GM18951 (cell line): ENCODE results near the gene RASSF10.
"Not testable (repeated sequence)": the region's sequence is repeated elsewhere in the genome, so short reads cannot be mapped to it uniquely, and the experiment has no call there.

ENCODE experiments used
- POLR2A ChIP-seq: IDR thresholded peaks from 4 replicates; pipeline ENCODE4 v1.6.1; 2011; ENCODE audit warnings: mild to moderate bottlenecking; ENCODE audit not compliant: insufficient read length, insufficient read depth; ENCODE audit errors: extremely low read depth
- in situ Hi-C: fragments of 300-500 bp; cut with MboI; formaldehyde crosslinking; loops from one replicate; pipeline ENCODE4 v1.12.0; 2022; ENCODE audit warnings: low sequenced_read_pairs, mixed read lengths, inconsistent platforms; ENCODE audit not compliant: unreplicated experiment

Gene RASSF10

GRCh38 chr11:13040969-13041561 is 31.9 kb downstream of the RASSF10 start:
- no peak for TF ChIP-seq POLR2A
- in situ Hi-C loops, result no loop called here

DNA sequence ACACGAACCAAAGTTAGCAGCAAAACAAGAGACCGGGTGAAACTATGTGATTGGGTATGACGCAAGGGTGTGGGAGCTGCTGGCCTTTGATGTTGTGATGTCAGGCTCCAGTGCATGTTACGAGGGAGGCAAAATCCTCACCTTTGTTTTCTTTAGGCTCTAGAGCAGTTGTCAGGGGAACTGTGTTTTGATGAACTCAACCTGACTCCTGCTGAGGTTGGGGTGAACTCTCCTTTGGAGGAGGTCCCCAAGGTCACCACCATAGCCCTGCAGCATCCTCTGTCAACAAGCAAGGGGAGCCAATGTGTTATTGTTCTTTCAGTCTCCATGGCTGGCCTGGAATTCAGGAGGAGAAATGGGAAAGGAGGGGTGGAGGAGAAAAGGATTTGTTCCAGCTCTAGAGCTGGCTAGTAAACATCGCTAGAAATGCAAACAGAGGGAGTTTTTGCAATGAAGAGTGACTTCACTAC is 33.8 kb downstream of the RASSF10 start:
- in situ Hi-C loops, result no loop called here

GRCh38 chr11:13043912-13044628 is 35.0 kb downstream of the RASSF10 start:
- no peak for TF ChIP-seq POLR2A
- in situ Hi-C loops, result no loop called here

More for the DNA sequence above, 33.8 kb downstream of the RASSF10 start:
- no peak for TF ChIP-seq POLR2A

GRCh38 chr11:13045089-13045488 is 36.0 kb downstream of the RASSF10 start:
- in situ Hi-C loops, result not testable (repeated sequence)

- no peak for TF ChIP-seq POLR2A
- in situ Hi-C loops, result no loop called here
These were observed 36.6 kb downstream of the RASSF10 start for GRCh38 chr11:13045734-13046133.

DNA sequence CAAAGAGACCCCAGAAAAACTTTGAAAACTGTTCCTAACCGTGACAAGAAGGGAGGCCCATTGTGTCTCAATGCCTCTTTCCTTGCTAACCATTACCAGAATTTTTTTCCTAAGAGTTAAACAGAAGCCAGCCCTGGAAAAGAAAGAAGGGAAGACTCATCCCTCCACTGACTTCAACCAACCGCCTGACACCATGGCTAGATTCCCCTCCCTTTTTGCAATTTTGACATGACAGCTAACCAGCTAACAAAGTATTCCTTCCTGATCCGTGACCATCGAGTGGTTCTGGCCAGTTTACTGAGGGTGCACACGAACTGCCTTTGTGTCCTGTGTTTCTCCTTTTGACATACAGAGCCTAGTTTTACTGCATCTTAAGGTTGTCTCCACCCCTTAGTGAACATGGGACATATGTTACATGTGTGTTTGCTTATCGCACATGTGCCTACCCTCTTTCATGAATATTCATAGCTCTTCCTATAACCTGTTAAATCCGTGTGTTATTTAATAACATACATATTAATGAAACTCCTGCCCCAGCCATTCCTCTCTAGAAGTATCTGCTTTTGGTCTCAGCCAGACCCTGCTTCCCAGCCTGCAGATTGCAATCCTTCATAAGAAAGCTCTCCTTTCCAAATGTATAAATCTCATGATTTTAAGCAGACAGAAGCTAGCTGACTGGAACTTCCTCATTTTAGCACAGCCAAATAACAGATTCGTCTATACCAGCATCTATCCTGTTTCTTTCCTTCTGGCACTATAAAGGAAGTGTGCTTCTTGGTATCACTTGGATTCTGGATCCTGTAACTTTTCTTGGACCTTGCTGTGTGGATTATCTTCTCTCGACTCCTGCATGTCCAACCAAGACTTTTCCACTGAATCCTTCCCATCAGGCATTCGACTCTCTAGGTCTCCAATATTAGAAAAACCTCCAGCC is 37.8 kb downstream of the RASSF10 start:
- TF ChIP-seq POLR2A, result no peak
- in situ Hi-C loops, result no loop called here

DNA sequence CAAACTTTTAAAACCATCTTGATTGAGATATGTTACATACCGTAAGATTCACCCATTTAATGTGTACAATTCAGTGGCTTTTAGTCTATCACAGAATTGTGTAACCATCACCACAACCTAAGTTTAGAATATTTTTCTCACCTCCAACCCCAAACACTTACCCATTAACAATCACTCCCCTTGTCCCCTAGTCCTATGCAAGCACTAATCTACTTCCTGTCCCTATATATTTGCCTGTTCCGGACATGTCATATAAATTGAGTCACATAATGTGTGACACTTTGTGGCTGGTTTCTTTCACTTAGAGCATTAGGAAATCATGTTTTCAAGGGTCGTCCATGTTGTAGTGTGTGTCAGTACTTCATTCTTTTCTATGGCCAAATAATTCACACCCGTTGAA is 38.8 kb downstream of the RASSF10 start:
- in situ Hi-C loops, result no loop called here
- no peak for TF ChIP-seq POLR2A

DNA sequence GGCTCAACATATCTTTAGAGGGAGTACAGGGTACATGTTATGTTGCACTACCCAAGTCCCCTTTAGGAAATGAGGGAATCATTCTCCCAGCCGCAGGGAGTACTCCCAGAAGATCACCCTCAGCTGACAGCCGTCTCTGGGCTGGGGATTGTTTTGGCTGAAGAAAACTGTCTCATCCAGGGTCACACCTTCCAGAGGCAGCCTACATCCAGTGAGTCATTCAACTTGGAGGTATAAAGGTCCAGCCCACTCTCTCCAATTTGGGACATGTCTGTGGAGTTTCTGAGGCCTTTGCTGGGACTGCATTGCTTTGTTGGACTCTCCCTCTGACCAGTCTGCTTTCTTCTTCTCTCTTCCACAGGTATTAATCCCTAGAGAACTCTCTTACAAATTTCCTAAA is 42.1 kb downstream of the RASSF10 start:
- in situ Hi-C loops, result no loop called here
- no peak for TF ChIP-seq POLR2A

DNA sequence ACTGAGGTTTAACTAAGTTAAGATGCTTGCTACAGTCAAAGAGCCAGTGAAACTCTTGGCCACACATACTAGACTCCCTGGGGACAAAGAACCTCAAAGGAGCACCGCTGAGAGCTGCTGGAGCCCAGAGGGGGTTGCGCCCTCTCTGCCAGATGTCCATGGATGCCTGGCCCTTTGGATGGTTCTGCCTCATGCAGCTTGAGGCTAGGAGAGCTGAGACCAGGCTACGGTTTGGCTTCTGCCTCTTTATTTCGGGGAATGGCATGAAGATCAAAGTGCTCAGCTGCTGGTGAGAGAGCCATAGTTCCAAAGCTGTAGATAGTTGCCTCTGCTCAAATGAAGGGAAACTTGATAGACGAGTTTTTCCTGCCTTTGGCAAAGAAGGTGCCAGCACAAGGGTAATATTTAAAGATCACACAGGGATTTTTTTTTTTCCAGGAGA is 43.0 kb downstream of the RASSF10 start:
- in situ Hi-C loops, result no loop called here
- no peak for TF ChIP-seq POLR2A

DNA sequence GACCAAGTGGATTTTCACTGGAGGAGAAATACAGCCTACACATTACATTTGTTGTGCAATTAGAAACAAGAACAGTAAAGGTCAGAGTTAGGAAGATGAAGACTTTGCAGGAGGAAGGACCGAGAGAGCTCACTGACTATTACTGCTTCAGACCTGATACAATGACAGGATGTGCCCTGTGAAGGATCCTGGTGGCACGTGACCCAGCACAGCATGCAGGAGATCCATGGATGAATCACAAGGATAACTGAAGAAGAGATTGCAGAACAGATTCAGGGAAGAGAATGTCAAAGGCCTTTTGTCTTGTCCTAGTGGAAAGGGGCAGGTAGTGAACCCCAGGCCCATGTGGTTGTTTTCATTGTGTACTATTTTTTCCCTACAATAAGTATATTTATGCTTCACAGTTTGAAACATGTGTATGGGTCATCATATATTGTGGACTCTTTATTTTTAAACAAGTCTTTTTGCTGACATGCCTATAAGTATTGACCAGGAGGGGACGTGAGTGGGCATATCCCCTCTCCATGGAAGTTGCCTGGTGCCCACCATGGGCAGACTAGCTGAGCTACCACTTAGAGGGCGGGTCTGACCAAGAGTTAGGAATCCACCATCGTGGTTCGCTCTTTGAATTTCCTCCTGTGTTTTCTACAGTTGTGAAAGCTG is 44.3 kb downstream of the RASSF10 start:
- no peak for TF ChIP-seq POLR2A
- in situ Hi-C loops, result no loop called here

GRCh38 chr11:13054278-13054677 is 45.2 kb downstream of the RASSF10 start:
- in situ Hi-C loops, result no loop called here
- no peak for TF ChIP-seq POLR2A

- in situ Hi-C loops, result no loop called here
- no peak for TF ChIP-seq POLR2A
These were observed 46.1 kb downstream of the RASSF10 start for GRCh38 chr11:13055200-13055599.

- no peak for TF ChIP-seq POLR2A
- in situ Hi-C loops, result no loop called here
These were observed 52.3 kb downstream of the RASSF10 start for GRCh38 chr11:13061294-13061990.
